ENCODE data around the gene SH3BP5L.

The SH3BP5L gene

GRCh38 chr1:248825909-248826760 lies at the start of gene SH3BP5L:
Gene SH3BP5L, minus strand, starts transcription at chr1:248825915. Its CDS starts 980 bp downstream, at chr1:248824935.
- DNase-seq (ENCODE audit: low read depth in 2 of 2): peak; percentile 84 to 87

DNA sequence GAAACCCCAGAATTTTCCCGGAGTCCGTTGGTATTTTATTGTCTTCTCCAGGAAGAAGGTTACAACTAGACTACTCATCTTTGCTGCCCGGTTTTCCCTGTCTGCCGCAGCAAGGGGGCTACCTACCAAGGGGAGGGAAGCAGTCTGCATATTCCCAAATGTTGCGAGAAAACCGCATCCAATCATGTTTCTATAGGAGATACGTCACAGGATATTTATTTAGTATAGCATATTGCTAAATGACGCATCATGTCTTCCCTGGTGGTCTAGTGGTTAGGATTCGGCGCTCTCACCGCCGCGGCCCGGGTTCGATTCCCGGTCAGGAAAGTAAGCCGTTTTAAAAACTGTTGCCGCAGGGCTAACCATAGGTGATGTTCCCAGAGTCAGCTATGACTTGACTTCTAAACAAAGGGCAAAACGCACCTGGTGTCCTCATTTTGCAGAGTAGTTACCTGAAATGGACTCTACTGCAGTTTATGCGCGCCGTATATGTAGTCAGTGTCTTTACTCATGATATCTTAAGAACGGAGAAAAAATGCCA lies 48.3 kb upstream of the SH3BP5L start:
- peak; percentile 68 to 70 for DNase-seq (ENCODE audit: low read depth in 2 of 2)

DNA sequence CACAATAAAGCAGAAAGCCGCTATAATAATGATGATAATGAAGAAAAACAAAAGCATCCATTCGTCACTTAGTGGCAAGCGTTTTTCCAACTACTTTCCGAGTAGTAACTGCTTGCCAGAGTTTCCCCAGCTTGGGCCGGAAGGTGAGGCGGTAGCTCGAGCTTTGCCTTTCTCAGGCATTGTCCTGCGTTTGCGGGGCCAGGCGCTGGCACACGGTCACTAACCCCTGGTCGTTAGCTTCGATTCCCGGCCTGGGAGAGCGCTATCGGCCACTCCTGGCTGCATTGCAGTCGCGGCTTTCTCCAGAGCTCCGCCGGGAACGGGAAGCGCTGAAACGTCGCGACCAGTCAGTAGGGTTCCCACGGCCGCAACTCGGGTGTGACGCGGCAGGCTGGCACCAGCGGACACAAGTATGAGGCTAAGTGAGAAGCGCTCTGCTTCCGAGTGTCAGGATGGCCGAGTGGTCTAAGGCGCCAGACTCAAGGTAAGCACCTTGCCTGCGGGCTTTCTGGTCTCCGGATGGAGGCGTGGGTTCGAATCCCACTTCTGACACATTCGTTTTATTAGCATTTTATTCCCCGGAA lies 47.8 kb upstream of the SH3BP5L start:
- DNase-seq (ENCODE audit: low read depth in 2 of 2): peak; percentile 91 to 92

GRCh38 chr1:248872752-248873408 lies 47.2 kb upstream of the SH3BP5L start:
- peak in 1 of 2 donors; percentile 36 for DNase-seq (ENCODE audit: low read depth in 2 of 2)

GRCh38 chr1:248871837-248872401 lies 46.2 kb upstream of the SH3BP5L start:
- no peak for DNase-seq (ENCODE audit: low read depth in 2 of 2)

GRCh38 chr1:248862998-248863881 lies 37.5 kb upstream of the SH3BP5L start:
- peak; percentile 56 to 81 for DNase-seq (ENCODE audit: low read depth in 2 of 2)

GRCh38 chr1:248862695-248862997 lies 36.9 kb upstream of the SH3BP5L start:
- DNase-seq (ENCODE audit: low read depth in 2 of 2): no peak

DNA sequence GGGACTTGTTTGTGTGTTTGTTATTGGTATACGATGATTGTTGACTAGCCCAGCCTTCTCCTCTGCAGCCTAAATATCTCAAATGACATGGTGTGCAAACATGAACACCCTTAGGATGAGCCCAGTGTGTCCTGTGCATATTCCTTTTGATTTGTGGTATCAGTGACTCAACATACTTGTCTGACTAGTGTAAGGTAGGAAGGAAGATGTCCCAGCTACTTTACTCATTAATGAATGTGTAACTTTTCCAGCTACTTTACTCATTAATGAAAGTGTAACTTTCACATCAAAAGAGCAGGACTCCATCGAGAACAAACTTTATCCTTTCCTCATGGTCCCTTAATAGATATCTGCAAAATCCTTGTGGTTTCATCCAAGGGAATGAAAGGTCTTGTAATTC lies 35.9 kb upstream of the SH3BP5L start:
- DNase-seq (ENCODE audit: low read depth in 2 of 2): no peak

- no peak for DNase-seq (ENCODE audit: low read depth in 2 of 2)
Measured at GRCh38 chr1:248860007-248860406, 34.3 kb upstream of the SH3BP5L start.

- DNase-seq (ENCODE audit: low read depth in 2 of 2): peak; percentile 96 to 98
Measured at GRCh38 chr1:248858891-248859889, 33.5 kb upstream of the SH3BP5L start, which contains the start of gene ZNF692. Gene ZNF692, minus strand, starts transcription at chr1:248859085. Its CDS starts 776 bp downstream, at chr1:248858309.

DNA sequence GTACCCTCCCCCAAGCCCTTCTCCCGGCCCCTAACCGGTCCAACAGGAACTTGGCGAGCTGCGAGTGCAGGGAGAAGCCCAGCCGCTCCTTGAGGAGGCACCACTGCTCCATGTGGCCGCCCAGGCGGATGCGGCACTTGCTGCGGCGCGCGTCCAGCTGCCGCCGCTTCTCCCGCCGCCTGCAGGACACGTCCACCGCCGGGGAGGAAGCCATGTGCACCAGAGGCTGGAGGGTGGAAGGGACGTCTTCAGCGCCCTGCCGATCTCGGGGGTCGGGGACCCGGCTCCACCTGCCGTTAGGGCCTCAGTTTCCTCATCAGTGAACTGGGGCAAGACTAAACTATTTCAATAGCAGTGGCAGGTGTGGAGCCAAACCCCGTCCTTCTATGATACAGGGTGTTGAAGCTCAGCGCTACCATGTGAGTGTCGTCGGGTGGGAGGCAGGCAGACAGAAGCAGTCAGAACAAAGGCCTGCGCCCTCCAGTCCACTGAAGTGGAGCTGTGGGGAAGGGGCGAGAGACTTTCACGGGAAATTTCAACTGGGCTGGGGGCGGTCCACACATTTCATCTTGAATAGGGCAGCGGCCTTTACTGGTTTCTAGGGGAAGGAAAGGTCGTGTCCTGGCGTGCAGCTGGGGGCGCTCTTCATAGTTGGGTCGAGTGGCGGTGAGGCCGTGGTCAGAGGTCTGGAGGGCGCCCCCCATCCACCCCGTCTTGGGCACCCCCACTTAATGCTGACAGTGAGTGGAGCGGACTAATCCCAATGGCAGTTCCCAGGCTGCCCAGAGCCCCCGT lies 32.6 kb upstream of the SH3BP5L start:
- peak in 1 of 2 donors; percentile 35 for DNase-seq (ENCODE audit: low read depth in 2 of 2)

DNA sequence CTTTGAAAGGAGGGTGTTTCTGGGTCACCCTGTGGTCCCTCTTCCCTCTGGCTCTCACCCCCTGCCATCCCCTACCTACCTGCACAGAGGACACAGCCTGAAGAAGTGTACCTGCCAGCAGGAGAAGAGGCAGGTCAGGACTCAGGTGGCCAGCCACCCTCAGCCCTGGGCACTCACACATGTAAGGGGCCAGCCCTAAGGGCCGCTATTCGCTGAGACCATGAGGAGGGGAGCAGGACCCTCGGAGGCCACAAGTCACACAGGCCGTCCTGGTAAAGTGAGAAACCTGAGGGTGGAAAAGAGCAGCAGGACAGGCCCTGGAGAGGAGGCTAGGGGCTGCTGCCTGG lies 32.0 kb upstream of the SH3BP5L start:
- DNase-seq (ENCODE audit: low read depth in 2 of 2): no peak

DNA sequence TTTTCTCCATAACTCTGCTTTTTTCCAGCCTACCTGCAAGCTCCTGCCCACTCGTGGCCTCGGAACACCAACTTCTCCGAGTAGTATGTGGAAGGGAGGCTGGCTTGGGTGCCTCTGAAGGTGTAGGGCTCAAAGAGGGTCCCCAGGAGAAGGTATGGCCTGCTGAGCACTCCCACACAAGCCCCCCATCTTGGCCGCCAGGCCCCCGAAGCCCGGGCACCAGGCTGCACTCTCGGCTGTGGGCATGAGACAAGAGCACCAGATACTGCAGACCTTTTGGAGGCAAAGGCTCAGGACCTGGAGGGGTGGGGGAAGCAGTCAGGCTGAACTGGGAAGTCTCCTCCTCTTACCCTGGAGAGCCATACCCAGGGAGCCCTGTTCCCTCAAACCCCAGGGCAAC lies 31.5 kb upstream of the SH3BP5L start:
- DNase-seq (ENCODE audit: low read depth in 2 of 2): no peak

DNA sequence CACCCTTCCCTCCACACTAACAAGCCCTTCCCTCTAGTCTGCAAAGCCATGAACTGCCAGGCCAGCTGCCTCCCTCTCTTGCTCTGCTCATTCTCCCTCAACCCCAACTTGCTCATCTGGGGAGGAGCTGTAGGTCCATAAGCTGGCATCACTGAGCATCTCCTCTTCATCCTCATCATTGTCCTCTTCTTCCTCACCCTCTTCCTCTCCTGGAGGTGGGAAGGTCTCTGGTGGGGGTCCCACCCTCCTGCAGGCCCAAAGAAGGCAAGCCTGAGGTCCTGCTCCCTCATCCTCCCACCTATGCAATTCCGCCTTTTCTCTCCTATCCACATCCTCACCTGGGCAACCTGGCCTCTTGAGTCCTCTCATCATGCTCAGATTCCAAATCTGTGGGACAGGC lies 30.5 kb upstream of the SH3BP5L start:
- DNase-seq (ENCODE audit: low read depth in 2 of 2): no peak

DNA sequence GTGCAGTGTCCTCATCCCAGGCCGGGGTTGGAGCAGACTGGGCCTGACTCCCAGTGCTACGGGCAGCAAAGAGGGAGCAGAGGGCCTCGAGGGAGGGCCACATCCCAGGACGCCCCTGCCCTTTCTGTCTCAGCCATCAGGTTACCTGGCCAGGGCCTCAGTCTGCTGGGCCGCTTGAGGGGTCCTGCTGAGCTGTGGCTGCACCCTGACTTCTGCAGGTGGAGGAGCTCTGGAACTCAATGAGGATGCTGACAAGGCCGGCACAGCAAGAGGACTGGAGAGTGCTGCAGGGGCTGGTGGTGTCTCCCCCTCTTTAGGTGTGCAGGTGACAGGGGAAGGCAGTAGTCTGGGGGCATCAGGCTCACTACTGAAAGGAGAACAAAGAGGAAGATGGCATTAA lies 29.9 kb upstream of the SH3BP5L start:
- DNase-seq (ENCODE audit: low read depth in 2 of 2): no peak

- no peak for DNase-seq (ENCODE audit: low read depth in 2 of 2)
Measured at GRCh38 chr1:248853663-248854375, 28.1 kb upstream of the SH3BP5L start.

GRCh38 chr1:248852481-248853405 lies 27.0 kb upstream of the SH3BP5L start:
- no peak for DNase-seq (ENCODE audit: low read depth in 2 of 2)
